GM11168 (cell line): ENCODE measurements around the gene PRKACA.

ENCODE experiments used
- in situ Hi-C: fragments of 300-500 bp; cut with MboI; formaldehyde crosslinking; loops from one replicate; pipeline ENCODE4 v1.12.0; 2022; ENCODE audit warnings: low sequenced_read_pairs; ENCODE audit not compliant: unreplicated experiment

PRKACA gene

DNA sequence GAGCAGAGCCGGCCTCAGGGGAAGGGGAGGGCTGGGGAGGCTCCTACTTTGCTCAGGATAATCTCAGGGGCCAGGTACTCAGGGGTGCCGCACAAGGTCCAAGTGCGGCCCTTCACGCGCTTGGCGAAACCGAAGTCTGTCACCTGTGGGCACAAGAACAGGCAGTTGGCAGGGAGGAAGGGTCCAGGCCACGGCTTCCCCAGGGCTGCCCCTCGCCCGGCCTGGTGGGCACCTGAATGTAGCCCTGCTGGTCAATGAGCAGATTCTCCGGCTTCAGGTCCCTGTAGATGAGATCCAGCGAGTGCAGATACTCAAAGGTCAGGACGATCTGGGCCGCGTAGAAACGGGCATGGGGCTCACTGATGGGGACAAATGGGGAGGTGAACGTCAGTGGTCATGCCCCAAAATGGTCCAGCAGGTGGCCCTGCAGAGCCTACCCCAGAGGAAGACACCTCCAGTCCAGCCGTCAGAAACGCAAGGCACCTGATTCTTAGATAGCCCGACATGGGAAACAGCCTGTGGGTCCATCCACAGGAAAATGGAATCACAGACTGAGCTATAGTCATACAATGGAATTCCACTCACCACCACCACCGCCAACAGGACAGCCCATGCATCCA, 19.9 kb downstream of the PRKACA start:
- in situ Hi-C loops: no loop called here

- in situ Hi-C loops: no loop called here
Measured at GRCh38 chr19:14096272-14096992, 21.1 kb downstream of the PRKACA start.

GRCh38 chr19:14094854-14095253, 22.7 kb downstream of the PRKACA start:
- in situ Hi-C loops: no loop called here

- in situ Hi-C loops: no loop called here
Measured at GRCh38 chr19:14093117-14093823, 24.3 kb downstream of the PRKACA start.

GRCh38 chr19:14091813-14092462, 25.6 kb downstream of the PRKACA start:
- in situ Hi-C loops: no loop called here

- in situ Hi-C loops: no loop called here
Measured at GRCh38 chr19:14091081-14091812, 26.3 kb downstream of the PRKACA start.

DNA sequence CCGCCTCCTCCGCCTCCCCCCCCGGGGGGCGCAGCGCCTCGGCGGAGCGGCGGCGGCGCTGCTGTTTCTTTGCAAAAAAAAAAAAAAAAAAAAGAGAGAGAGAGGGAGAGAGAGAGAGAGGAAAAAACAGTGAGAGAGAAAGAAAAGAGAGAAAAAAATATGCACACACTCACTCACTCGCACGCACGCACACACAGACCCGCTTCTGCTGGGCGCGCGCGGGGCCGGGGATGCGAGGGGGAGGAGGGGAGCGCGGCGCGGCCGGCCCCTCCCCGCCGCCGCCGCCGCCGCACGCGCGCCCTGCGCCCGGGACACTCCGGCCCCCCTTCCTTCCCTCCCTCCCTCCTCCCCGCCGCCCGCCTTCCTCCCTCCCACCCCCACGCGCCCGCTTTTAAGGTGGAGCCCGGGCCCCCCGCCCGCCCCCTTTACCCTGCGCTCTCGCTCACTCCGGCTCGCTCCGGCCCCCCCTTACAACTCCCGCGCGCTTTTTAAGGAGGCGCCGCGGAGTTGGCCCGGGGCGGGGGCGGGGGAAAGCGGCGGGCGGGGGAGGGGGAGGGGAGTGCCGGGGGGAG, 27.0 kb downstream of the PRKACA start, which contains the start of gene SAMD1:
TSS of gene SAMD1 (minus strand) at position 243 of the 572 bp plus-strand sequence.
- in situ Hi-C loops: no loop called here

GRCh38 chr19:14089662-14090508, 27.7 kb downstream of the PRKACA start:
- in situ Hi-C loops: no loop called here

- in situ Hi-C loops: no loop called here
Measured at GRCh38 chr19:14089412-14089661, 28.2 kb downstream of the PRKACA start.

- in situ Hi-C loops: no loop called here
Measured at GRCh38 chr19:14088634-14089411, 28.7 kb downstream of the PRKACA start.

DNA sequence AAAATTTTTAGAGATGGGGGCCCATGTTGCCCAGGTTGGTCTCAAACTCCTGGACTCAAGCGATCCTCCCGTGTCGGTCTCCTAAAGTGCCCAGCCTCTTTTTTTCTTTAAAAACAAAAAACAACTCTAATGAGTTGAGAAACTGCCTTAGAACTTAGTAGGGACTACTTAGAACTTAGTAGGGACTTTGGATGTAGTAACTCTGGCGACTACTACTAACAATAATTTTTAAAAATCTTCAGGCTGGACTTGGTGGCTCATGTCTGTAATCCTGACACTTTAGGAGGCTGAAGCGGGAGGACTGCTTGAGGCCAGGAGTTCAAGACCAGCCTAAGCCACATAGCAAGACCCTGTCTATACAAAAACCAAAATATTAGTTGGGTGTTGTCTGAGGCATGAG, 31.5 kb downstream of the PRKACA start:
- in situ Hi-C loops: no loop called here

- in situ Hi-C loops: no loop called here
Measured at GRCh38 chr19:14085309-14085995, 32.1 kb downstream of the PRKACA start, which contains the start of gene C19orf67. Gene C19orf67, minus strand, starts transcription at chr19:14085783. Its CDS starts 156 bp downstream, at chr19:14085627.

GRCh38 chr19:14082675-14082960, 34.9 kb downstream of the PRKACA start:
- in situ Hi-C loops: no loop called here

DNA sequence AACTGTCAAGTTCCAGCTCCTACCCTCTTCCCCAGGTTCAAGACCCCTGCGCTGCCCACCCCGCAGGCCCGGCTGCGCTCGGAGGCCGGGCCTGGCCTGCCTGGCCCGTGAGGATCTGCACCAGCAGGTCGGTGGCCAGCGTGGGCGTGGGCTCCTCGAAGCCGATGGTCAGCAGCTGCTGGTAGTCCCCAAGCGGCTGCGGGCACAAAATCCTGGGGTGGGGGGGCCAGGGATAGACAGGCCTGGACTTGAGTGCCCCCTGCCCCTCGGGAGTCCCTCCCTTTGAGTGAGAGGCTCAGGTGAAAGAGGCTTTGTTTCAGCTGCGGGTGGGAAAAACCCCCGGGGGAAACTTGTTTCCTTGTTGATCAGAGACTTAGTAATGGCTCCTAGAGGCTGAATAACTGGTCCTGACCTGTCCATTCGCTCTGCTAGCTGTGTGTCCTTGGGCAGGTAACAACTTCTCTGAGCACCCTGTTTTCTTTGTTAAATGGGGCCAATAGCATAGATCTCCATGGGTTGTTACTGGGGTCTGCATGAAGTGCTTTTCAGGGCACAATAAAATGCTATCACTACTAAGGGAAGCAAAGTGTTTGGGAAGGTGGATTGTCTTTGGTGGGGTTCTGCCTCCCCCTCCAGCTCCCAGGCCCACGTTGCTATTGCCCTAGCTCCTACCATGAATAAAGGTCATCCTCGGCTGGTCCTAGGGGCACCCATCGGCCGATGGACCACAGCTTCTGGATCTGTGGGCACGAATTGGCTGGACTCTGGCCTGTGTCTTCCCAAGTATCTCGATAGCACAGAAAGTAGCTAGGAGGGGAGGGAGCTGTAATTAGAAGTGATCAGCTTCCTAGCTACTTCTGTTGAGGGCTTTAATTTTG, 35.5 kb downstream of the PRKACA start:
- in situ Hi-C loops: no loop called here

GRCh38 chr19:14080887-14081796, 36.4 kb downstream of the PRKACA start:
- in situ Hi-C loops: no loop called here

GRCh38 chr19:14078411-14078810, 39.2 kb downstream of the PRKACA start:
- in situ Hi-C loops: loop anchor here (10.0 kb wide), 1 partner anchor 484 kb away; no protein-coding TSS in a partner anchor
